ENCODE results near the gene TFDP1.

TFDP1 gene

GRCh38 chr13:113636266-113636963 lies 51.9 kb downstream of the TFDP1 start:
- no peak for DNase-seq

DNA sequence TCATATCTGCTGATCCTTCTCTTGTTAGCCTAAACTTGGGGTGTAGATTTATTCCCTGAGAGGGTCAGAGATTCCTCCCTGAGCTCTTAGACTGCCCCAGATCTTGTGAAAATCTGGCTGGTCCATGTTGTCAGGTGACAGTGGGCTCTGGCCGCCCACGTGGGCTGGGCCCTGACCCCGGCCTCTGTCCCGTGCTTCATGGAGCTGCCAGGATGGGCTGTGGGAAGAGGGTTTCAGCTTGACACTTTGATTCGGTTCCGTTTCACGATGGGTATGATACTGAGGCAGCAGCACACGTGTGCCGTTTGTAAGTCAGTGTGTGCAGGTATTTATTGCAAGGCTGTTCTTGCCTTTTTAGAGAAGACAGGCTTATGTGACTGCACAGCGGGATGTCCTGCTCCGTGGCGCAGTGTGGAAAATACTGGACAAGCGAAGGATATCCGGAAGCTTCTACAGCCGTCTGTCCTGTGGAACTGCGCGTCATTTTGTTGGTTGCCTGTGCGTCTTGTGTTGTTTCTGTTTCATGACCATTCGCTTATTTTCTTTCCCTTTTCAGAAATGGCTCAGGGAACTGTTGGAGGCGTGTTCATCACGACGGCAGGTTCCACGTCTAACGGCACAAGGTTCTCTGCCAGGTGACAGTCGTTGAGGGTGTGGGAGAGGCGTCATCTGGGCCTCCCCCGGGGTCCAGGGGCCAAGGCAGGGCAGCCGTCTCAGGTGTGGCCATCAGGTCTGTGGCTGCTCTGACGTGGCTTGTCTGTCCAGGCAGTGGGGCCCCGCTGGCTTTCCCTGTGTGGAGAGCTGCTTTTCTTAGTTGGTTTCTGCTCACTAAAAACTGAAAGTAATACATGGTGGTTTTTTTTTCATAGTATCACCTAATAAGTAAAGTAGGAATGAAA lies 53.0 kb downstream of the TFDP1 start:
- DNase-seq: no peak

- no peak for DNase-seq
Observed at GRCh38 chr13:113638173-113638746, 53.7 kb downstream of the TFDP1 start.

GRCh38 chr13:113638806-113639205 lies 54.3 kb downstream of the TFDP1 start:
- DNase-seq: no peak

- no peak for DNase-seq
Observed at GRCh38 chr13:113639616-113640262, 55.2 kb downstream of the TFDP1 start.

- no peak for DNase-seq
Observed at GRCh38 chr13:113641426-113641825, 56.9 kb downstream of the TFDP1 start.

- no peak for DNase-seq
Observed at GRCh38 chr13:113642563-113642962, 58.0 kb downstream of the TFDP1 start.

GRCh38 chr13:113643593-113643992 lies 59.0 kb downstream of the TFDP1 start:
- DNase-seq: no peak

GRCh38 chr13:113644800-113645199 lies 60.2 kb downstream of the TFDP1 start:
- DNase-seq: no peak

GRCh38 chr13:113645329-113645728 lies 60.8 kb downstream of the TFDP1 start:
- no peak for DNase-seq

DNA sequence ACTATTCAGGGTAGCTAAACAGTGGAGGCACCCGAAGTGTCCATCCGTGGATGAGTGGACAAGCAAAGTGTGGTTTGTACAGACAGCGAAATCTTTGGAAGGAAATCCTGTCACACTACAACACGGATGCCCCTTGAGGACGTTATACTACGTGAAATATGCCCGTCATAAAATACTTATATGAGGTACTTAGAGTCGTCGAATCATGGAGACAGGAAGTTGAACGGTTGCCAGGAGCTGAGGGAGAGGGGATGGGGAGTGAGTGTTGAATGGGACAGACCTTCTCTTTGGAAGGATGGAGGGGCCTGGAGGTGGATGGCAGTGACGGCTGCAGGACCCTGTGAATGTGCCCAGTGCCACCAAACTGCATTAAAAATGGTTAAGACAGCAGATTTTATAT lies 61.8 kb downstream of the TFDP1 start:
- DNase-seq: no peak

DNA sequence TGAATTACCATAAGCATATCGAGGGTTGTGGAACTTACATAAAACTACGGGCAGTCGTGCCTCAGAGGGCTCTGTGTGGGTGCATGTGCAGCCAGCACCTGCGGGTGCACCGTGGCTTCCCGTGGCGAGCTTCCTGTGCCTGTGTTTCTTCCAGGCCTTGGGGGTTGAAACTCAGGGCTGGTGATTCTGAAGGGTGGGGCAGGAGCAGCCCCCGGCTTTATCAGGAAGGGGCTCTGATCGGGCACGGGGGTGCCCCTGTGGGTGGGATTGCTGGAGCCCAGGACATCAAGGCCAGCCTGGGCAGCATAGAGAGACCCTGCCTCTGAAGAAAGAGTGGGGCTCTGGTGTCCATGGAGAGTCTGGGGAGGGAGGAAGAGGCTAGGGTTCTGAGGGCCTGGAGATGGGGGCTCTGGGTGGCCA lies 62.4 kb downstream of the TFDP1 start:
- DNase-seq: no peak

DNA sequence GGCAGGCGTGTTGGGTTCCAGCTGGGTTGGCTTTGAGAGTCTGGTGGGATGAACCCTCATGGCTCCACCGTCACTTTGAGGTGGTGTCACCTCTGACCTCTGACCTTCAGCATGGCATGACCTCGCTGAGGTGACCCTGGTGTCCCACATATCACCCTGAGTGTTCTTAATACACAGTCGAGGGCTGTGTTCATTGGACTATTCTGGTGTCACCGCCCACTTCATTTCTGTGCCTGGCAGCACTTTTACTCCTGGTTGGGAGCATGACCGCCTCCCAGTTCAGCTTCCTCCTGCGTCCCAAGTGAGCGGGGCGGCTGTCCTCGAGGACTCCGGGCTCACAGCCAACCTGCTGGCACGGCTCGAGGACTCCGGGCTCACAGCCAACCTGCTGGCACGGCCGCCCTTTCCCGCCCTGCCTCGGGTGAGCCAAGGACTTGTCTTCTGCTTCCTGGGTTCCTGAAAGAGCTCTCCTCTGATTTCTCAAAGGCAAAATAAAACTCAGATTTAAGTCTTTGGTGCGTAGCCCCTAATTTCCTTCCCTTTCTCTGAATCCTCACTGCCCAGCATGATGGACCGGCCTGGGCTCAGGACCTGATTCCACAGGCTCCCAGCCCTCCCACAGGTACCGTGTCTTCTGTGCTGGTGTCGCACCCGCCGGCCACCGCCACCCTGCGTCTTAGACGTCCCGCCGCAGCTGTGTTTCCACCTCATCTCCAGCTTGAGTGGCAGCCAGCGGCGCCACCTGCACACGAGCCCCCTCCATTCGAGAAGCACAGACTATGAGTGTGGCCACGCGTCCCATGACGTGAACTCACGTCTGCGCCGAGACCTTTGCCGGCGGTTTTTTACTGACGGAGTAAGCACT lies 63.0 kb downstream of the TFDP1 start:
- no peak for DNase-seq

DNA sequence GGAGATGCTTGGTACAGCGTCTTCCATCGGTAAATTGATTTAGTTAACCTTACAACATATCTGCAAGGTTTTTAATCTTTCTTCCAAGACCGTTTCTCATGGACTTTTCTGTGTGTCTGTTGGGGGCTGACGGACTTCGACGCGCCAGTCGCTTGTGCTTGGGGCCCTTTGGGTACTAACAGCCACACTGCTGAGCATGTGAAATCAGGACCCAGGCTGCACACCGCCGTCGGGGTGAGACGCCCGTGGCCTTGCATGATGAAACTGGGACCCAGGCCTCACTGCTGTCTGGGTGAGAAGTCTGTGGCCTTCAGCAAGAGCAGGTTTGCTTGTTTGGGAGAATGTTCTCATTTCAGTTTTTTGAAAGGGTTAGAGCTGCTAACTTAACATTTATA lies 63.7 kb downstream of the TFDP1 start:
- DNase-seq: no peak

GRCh38 chr13:113649212-113649611 lies 64.7 kb downstream of the TFDP1 start:
- no peak for DNase-seq

DNA sequence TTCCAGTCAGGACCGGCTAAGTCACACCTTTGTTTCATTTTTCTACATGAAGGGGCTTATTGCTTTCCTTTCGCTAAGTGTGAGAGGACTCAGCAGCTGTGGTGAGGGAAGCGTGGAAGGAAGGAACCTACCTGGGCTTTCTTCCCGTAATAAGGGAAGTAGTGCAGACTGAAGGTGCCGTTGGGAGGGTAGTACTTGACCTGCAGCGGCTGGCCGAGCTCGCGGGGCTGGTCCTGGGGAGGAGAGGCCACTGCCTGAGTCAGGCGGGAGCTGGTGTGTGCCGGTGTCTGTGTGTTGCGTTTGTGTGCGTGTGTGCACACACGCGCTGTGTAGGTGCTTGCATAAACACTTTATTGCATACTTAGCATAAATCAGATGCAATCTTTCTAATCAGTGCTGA lies 65.7 kb downstream of the TFDP1 start:
- no peak for DNase-seq

- no peak for DNase-seq
Observed at GRCh38 chr13:113650731-113651148, 66.2 kb downstream of the TFDP1 start.

- no peak for DNase-seq
Observed at GRCh38 chr13:113651511-113652403, 67.2 kb downstream of the TFDP1 start.

DNA sequence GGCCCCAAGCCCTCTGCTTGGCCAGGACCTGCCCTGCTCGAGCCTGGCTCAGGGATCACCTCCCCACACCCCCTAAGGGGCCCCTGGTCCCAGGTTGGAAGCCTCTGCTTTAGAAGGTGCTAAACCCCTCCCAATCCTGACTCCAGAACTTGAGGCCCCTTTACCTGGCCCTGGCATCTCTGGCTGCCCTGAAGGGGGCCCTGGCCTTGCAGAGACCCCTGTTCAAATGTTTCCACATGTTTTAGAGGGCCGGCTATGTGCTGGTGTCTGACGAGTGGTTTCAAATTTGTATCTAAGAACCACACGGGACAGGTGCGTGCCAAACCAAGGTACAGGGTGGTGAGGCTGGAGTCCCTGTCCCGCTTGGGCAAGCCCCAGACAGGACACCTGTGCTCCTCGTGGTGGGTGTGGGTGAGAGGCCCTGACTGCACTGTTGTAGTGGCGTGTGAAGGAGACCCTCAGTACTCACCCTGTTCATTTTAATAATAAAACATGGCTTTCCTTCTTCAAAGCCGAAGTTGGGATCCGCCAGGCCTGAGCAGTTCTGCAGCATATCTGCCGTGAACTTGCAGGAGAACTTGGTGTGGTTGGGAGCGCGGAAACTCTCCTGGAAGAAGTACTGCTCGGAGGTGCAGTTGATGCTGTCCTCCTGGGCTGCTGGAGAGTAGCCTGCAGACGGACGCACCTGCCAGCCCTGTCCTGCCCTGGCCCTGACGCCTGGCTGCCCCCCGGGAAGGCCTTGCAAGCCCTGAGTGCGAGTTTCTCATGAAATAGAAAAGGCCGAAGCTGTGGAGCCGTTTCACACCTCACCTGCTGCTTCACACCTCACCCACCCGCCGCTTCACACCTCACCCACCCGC lies 68.1 kb downstream of the TFDP1 start:
- DNase-seq: no peak

All from fibroblast of skin of right quadriceps (primary cell).